SKM-1 (cell line): ENCODE data around the gene WIF1.

Experiments used
- DNase-seq: peaks from one replicate; lab custom pipeline; 2025; ENCODE audit not compliant: unreplicated experiment; lab: John Stamatoyannopoulos, UW

WIF1 gene

GRCh38 chr12:65039301-65039700, 81.8 kb downstream of the WIF1 start:
- no peak for DNase-seq

GRCh38 chr12:65025136-65025535, 96.0 kb downstream of the WIF1 start:
- no peak for DNase-seq

GRCh38 chr12:65023485-65023884, 97.6 kb downstream of the WIF1 start:
- no peak for DNase-seq

- no peak for DNase-seq
Measured at GRCh38 chr12:65022960-65023359, 98.1 kb downstream of the WIF1 start.

GRCh38 chr12:65022421-65022820, 98.7 kb downstream of the WIF1 start:
- DNase-seq = no peak

- DNase-seq = no peak
Measured at GRCh38 chr12:65019696-65020234, 101.3 kb downstream of the WIF1 start.

GRCh38 chr12:65016881-65017650, 104.0 kb downstream of the WIF1 start:
- DNase-seq = no peak

GRCh38 chr12:65015850-65016249, 105.3 kb downstream of the WIF1 start:
- no peak for DNase-seq

- no peak for DNase-seq
Measured at GRCh38 chr12:65014504-65015271, 106.4 kb downstream of the WIF1 start.

GRCh38 chr12:65010437-65010836, 110.7 kb downstream of the WIF1 start:
- no peak for DNase-seq

GRCh38 chr12:65005716-65006115, 115.4 kb downstream of the WIF1 start:
- no peak for DNase-seq

GRCh38 chr12:65004270-65004669, 116.8 kb downstream of the WIF1 start:
- DNase-seq = no peak
